ENCODE data around the gene TMEM167B.
"Not testable (repeated sequence)": the region's sequence is repeated elsewhere in the genome, so short reads cannot be mapped to it uniquely, and the experiment has no call there.

Gene TMEM167B

DNA sequence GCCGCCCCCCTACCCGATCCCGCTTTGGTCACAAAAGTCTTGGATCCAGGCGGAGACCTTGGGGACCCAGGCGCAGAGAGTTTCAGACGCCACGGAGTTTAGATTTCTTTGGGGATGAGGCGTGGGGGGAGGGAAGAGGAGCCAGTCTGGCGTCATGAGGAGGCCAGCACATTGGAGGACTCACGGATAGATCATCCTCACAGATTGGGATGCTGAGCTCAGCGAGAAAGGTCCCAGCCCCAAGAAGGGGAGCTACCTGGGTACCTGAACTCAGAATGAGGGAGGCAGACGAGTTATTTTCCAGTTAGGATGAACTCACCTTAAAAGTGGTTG is 23.7 kb downstream of the TMEM167B start:
- no peak for DNase-seq

DNA sequence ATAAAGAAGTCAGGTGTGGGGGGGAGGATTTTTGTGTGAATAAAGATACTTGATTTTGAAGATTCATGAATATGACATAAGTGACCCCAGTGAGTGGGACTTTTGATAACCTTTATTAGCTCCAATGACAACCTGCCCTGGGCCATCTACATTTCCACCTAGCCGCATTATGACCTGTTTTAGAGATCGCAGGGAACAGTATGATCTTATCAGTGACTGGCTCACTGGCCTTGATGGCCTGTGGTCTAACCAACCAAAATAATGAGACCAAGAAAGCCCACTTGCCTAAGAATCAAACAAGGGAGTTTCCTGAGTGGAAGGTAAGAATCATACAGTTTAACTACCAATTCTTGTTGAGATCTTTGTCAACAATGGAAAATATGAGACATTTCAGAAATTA is 25.1 kb downstream of the TMEM167B start:
- DNase-seq, result no peak

GRCh38 chr1:109116286-109116685 is 25.7 kb downstream of the TMEM167B start:
- no peak for DNase-seq

DNA sequence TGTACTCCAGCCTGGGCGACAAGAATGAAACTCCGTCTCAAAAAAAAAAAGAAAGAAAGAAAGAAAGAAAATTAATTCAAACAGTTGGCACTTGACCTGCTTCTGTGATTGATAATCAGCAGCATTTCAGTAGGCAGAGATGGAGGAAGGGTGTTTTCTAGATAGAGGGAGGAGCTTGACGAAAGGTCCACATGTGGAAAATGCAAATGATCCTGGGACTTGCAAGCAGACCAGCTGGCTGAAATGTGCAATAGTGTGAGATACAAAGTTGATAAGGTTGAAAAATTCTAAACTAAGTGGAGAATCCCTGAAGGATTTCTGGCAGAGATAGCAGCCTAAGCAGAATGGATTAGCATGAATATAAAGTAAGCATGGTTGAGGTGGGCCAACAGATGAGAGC is 27.5 kb downstream of the TMEM167B start:
- no peak for DNase-seq

DNA sequence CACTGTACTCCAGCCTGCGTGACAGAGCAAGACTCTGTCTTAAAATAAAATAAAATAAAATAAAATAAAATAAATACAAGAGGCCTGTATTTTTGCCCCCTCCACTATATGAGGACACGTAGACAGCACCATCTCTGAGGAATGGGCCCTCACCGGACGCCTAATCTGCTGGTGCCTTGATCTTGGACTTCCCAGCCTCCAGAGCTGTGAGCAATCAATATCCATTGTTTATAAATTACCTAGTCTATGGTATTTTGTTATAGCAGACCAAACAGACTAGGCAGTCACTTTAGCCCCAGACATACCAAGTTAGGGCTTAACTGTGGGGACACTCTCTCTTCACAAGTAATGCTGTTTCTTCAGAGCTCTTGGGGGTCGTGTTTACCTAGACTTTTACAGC is 29.8 kb downstream of the TMEM167B start:
- no peak for DNase-seq

- DNase-seq, result no peak
Measured at GRCh38 chr1:109131059-109131458, 40.5 kb downstream of the TMEM167B start.

GRCh38 chr1:109131800-109132199 is 41.2 kb downstream of the TMEM167B start:
- DNase-seq, result no peak

DNA sequence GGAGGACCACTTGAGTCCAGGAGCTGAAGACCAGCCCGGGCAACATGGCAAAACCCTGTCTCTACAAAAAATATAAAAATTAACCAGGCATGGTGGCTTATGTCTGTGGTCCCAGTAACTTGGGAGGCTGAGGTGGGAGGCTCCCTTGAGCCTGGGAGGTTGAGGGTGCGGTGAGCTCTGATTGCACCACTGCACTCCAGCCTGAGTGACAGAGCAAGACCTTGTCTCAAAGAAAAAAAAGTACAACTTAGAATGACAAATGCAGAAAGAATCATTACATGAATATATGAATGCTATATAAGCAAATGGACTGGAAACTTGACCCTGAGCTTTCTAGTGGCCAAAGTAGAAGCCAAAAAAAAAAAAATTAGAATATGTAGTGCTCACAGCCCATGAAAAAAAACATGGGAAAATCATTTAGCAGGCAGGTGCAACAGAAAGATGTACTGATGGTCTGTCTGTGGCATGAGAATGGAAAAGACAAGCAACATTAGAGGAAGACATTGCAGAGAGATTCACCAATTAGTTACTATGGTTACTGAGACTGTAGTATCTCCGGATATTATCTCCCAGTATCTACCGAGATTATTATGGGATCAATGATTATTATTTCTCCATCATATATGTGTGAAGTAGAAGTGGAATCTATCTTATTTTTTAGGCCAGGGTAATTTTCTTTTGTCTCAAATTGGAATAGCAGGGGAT is 42.6 kb downstream of the TMEM167B start:
- DNase-seq, result no peak

DNA sequence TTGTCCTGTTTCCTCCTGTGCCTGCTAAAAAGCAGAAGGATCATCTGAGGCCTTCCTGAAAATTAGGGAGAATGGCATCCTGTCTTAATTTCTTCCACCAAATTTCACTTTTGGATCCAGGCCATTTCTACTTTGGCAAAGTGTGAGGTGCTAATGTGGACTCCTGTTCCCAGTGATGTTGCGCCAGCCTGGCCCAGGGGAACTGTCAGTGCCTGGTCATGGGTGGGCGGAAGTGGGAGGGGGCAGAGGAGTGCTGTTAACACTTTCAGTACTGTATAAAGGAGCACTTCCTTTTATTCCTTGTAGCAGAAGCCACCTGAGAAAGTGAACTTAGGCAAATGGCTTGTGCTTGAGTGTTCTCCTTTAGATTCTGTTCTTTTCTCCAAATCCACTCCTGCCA is 43.3 kb downstream of the TMEM167B start:
- DNase-seq, result no peak

- DNase-seq, result no peak
Measured at GRCh38 chr1:109134423-109134822, 43.9 kb downstream of the TMEM167B start.

DNA sequence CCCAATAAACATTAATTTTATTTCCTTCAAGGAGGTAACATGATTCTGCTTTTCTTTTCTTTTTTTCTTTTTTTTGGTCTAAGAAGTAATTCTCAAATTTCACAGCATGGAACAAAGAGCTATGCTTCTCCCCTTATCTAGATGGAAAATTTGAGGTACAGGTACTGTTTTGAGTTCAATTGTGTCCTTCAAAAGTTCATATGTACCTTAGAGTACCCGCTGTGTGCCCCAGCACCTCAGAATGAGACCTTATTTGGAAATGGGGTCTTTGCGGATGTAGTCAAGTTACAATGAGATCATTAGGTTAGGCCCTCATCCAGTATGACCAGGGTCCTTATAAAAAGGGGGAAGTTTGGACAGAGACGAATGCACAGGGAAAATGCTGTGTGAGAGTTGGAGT is 45.4 kb downstream of the TMEM167B start:
- DNase-seq, result no peak

- no peak for DNase-seq
Measured at GRCh38 chr1:109136766-109137165, 46.2 kb downstream of the TMEM167B start.

GRCh38 chr1:109137958-109138357 is 47.4 kb downstream of the TMEM167B start:
- DNase-seq, result no peak

GRCh38 chr1:109138358-109138757 is 47.8 kb downstream of the TMEM167B start:
- DNase-seq, result no peak

DNA sequence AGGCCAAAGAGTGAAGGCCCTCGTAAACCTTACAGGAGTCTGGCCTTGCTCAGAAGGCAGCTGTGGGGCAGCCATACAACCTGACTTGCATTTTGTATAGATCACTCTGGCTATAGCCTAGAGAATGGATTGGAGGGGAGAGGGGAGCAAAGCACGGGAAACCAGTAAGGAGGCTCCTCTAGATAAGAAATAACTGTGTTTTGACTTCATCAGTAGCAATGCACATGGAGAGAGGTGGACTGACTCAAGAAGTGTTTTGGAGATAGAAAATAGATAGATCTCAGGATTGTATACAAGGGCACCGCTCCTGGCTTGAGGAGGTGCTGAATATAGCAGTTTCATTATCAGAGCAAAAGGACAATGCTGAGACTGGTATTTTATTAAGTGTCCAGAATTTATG is 49.8 kb downstream of the TMEM167B start:
- no peak for DNase-seq

DNA sequence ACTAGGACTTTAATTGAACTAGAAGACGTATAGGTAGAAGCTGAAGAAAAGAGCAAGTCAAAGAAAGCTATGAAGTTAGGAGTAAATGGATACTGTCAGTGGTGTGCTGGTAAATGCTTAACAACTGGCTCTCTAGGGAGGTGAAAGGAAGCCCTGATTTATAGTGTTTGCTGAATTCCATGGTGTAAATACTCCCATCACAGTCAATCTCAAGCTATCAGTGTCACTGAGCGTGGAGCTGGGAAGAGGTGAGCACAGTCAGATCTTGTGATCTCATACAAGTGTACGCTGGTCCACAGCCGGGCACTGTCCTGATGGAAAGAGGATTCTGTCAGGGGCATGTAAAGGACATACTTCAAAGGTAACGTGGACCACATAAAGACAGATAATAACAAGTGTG is 51.7 kb downstream of the TMEM167B start:
- DNase-seq, result no peak

DNA sequence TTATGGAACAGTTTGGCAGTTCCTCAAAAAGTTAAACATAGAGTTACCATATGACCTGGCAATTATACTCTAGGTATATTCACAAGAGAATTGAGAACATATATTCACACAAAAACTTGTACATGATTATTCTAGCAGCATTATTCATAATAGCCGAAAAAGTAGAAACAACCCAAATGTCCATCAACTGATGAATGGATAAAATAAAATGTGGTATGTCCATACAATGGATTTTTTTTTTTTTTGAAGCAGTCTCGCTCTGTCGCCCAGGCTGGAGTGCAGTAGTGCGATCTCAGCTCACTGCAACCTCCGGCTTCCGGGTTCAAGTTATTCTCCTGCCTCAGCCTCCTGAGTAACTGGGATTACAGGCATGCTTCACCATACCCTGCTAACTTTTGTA is 52.2 kb downstream of the TMEM167B start:
- not testable (repeated sequence) for DNase-seq
